CD14-positive monocyte (primary cell): ENCODE data around the gene PKD1L1. TPM values are rescaled to one million over a fixed set of nuclear protein-coding genes. Genes with fewer than 3 reads are reported as not detected.

Source experiments
- DNase-seq, 3 donors: peaks; one replicate each; pipeline ENCODE4 v3.0.0-alpha.2; 2011 to 2022
- H2AFZ ChIP-seq: 2 replicates; pipeline ENCODE4 v1.6.0; 2012; ENCODE audit warnings: mild to moderate bottlenecking, low read depth, low read length, inconsistent platforms; ENCODE audit not compliant: insufficient read depth, poor library complexity, severe bottlenecking
- H3K27ac ChIP-seq, 2 donors: 1 replicate in 1 of 2; 2 replicates in 1 of 2; pipeline ENCODE4 v1.5.1; 2012 to 2013; ENCODE audit warnings: low read length in 2 of 2, control low read depth in 1 of 2, inconsistent platforms in 1 of 2, low read depth in 1 of 2, mild to moderate bottlenecking in 1 of 2
- H3K27me3 ChIP-seq, 2 donors: one replicate each; pipeline versions ENCODE4 v1.6.0 to v1.6.1; 2011 to 2013; ENCODE audit warnings: low read length in 2 of 2; ENCODE audit not compliant: control insufficient read depth in 2 of 2, insufficient read depth in 2 of 2
- H3K36me3 ChIP-seq, 2 donors: replicated peaks in 1 of 2; 1 replicate in 1 of 2; 2 replicates in 1 of 2; pipeline versions ENCODE4 v1.5.1 to v1.6.1; 2012 to 2013; ENCODE audit warnings: low read length in 2 of 2, control low read depth in 1 of 2, inconsistent platforms in 1 of 2, mild to moderate bottlenecking in 1 of 2; ENCODE audit not compliant: insufficient read depth in 2 of 2, control insufficient read depth in 1 of 2
- H3K4me1 ChIP-seq, 2 donors: 1 replicate in 1 of 2; 2 replicates in 1 of 2; pipeline versions ENCODE4 v1.5.1 to v1.6.1; 2012 to 2013; ENCODE audit warnings: low read length in 2 of 2, control low read depth in 1 of 2, inconsistent platforms in 1 of 2, mild to moderate bottlenecking in 1 of 2, moderate library complexity in 1 of 2; ENCODE audit not compliant: insufficient read depth in 2 of 2, control insufficient read depth in 1 of 2
- H3K4me2 ChIP-seq: replicated peaks from 2 replicates; pipeline ENCODE3; 2012; ENCODE audit warnings: low read length, moderate library complexity, mild to moderate bottlenecking; ENCODE audit not compliant: poor library complexity, severe bottlenecking; ENCODE audit errors: extremely low read depth
- H3K4me3 ChIP-seq, 3 experiments: fragments of 200-600 bp in 1 of 3; sonication (generic) in 1 of 3; replicated peaks in 1 of 3; 1 replicate in 2 of 3; 2 replicates in 1 of 3; pipeline ENCODE4 v1.5.1; 2011 to 2013; ENCODE audit warnings: low read length in 3 of 3, mild to moderate bottlenecking in 3 of 3, control low read depth in 2 of 3, low read depth in 2 of 3, inconsistent platforms in 1 of 3, moderate library complexity in 1 of 3
- H3K79me2 ChIP-seq: 2 replicates; pipeline ENCODE4 v1.6.0; 2012; ENCODE audit warnings: mild to moderate bottlenecking, control low read depth, inconsistent platforms, low read length, moderate library complexity; ENCODE audit not compliant: insufficient read depth
- H3K9ac ChIP-seq: 2 replicates; pipeline ENCODE4 v1.6.0; 2017; ENCODE audit warnings: low read length, mild to moderate bottlenecking; ENCODE audit not compliant: insufficient read depth, poor library complexity, severe bottlenecking
- H3K9me3 ChIP-seq, 2 donors: replicated peaks in 1 of 2; 1 replicate in 1 of 2; 2 replicates in 1 of 2; pipeline versions ENCODE4 v1.5.1 to v1.6.1; 2012 to 2013; ENCODE audit warnings: low read length in 2 of 2, control low read depth in 1 of 2; ENCODE audit not compliant: control insufficient read depth in 1 of 2, insufficient read depth in 1 of 2
- H4K20me1 ChIP-seq: 2 replicates; pipeline ENCODE4 v1.6.0; 2012; ENCODE audit warnings: mild to moderate bottlenecking, low read length, control low read depth, moderate library complexity; ENCODE audit not compliant: insufficient read depth
- H3K27ac Mint-ChIP-seq, 7 donors: one replicate each; pipeline ENCODE4 v1.8.0; 2020; ENCODE audit warnings: mild to moderate bottlenecking in 7 of 7, mixed read lengths in 7 of 7, moderate library complexity in 6 of 7, inconsistent platforms in 2 of 7
- H3K27me3 Mint-ChIP-seq, 3 donors: one replicate each; pipeline ENCODE4 v1.8.0; 2021 to 2022; ENCODE audit warnings: low read depth in 3 of 3, mild to moderate bottlenecking in 3 of 3, mixed read lengths in 3 of 3, moderate library complexity in 3 of 3, inconsistent platforms in 1 of 3
- H3K36me3 Mint-ChIP-seq, 2 donors: one replicate each; pipeline ENCODE4 v1.8.0; 2020; ENCODE audit warnings: mixed read lengths in 2 of 2, inconsistent platforms in 1 of 2, mild to moderate bottlenecking in 1 of 2
- H3K4me1 Mint-ChIP-seq: one replicate; pipeline ENCODE4 v1.8.0; 2020; ENCODE audit warnings: mild to moderate bottlenecking, mixed read lengths
- H3K4me3 Mint-ChIP-seq, 2 donors: one replicate each; pipeline ENCODE4 v1.8.0; 2020; ENCODE audit warnings: mild to moderate bottlenecking in 2 of 2, mixed read lengths in 2 of 2, moderate library complexity in 1 of 2
- H3K9me3 Mint-ChIP-seq, 7 donors: one replicate each; pipeline ENCODE4 v1.8.0; 2020 to 2022; ENCODE audit warnings: mixed read lengths in 7 of 7, mild to moderate bottlenecking in 6 of 7, moderate library complexity in 6 of 7, inconsistent platforms in 2 of 7
- CTCF ChIP-seq: fragments of 200-600 bp; IDR thresholded peaks from one replicate; pipeline ENCODE4 v1.8.0; 2022; ENCODE audit warnings: antibody characterized with exemption, mild to moderate bottlenecking
- WGBS: methylation state at CpG from one replicate; pipeline ENCODE4 v1.1.5; 2013; ENCODE audit warnings: missing lambda C conversion rate; ENCODE audit not compliant: insufficient coverage; 5-methylcytosine and 5-hydroxymethylcytosine counted together
- intact Hi-C, 2 donors: fragments of 100-400 bp; cut with micrococcal nuclease; formaldehyde crosslinking; loops; one replicate each; pipeline versions ENCODE4 v1.15.0 to v1.15.1; 2023
- polyA plus RNA-seq, 3 donors: library from polyadenylated mRNA; depleted of rRNA in 1 of 3; unstranded in 2 of 3; stranded (reverse) in 1 of 3; fragments of 300-500 nt in 2 of 3; fragments of >200 nt in 1 of 3; fragmentation: Illumina TruSeq in 2 of 3; gene quantifications; 1 replicate in 2 of 3; 2 replicates in 1 of 3; pipeline ENCODE4 v1.2.3, GENCODE V29; 2012 to 2021

Gene PKD1L1
- polyA plus RNA-seq, 3 donors: 0.19 TPM; not detected in 2

- DNase-seq: no peak
- H3K4me2 ChIP-seq: no peak overlapping the region
- H3K9ac ChIP-seq: no peak overlapping the region
- H3K4me1 Mint-ChIP-seq: peaks cover 14% of the 10 kb centered on the region
- no peaks in the 10 kb centered on the region for H3K36me3 ChIP-seq
- no peak overlapping the region for H3K4me3 Mint-ChIP-seq
- H3K27ac ChIP-seq: no peak overlapping the region
- H3K4me1 ChIP-seq: peaks cover 5 to 8% of the 10 kb centered on the region in 2 donors
- no peaks in the 10 kb centered on the region for H4K20me1 ChIP-seq
- peaks cover 0 to 2% (median under 1%) of the 10 kb centered on the region in 3 donors for H3K27me3 Mint-ChIP-seq
- intact Hi-C loops: loop anchor here (2.0 to 10.0 kb wide), 4 partner anchors 377 to 553 kb away; no protein-coding TSS in a partner anchor
- H3K4me3 ChIP-seq: no peak overlapping the region
- TF ChIP-seq CTCF: peak; percentile 68
- no peaks in the 10 kb centered on the region for H3K9me3 ChIP-seq
- H3K27me3 ChIP-seq: no peaks in the 10 kb centered on the region
- H3K79me2 ChIP-seq: no peaks in the 10 kb centered on the region
- H3K9me3 Mint-ChIP-seq: no peaks in the 10 kb centered on the region
- no peak overlapping the region for H2AFZ ChIP-seq
- WGBS: no CpG with 5 or more reads among the region's 3 CpGs
- no peaks in the 10 kb centered on the region for H3K36me3 Mint-ChIP-seq
- no peak overlapping the region for H3K27ac Mint-ChIP-seq
Measured at GRCh38 chr7:47819607-47819920, 128.7 kb downstream of the PKD1L1 start.

DNA sequence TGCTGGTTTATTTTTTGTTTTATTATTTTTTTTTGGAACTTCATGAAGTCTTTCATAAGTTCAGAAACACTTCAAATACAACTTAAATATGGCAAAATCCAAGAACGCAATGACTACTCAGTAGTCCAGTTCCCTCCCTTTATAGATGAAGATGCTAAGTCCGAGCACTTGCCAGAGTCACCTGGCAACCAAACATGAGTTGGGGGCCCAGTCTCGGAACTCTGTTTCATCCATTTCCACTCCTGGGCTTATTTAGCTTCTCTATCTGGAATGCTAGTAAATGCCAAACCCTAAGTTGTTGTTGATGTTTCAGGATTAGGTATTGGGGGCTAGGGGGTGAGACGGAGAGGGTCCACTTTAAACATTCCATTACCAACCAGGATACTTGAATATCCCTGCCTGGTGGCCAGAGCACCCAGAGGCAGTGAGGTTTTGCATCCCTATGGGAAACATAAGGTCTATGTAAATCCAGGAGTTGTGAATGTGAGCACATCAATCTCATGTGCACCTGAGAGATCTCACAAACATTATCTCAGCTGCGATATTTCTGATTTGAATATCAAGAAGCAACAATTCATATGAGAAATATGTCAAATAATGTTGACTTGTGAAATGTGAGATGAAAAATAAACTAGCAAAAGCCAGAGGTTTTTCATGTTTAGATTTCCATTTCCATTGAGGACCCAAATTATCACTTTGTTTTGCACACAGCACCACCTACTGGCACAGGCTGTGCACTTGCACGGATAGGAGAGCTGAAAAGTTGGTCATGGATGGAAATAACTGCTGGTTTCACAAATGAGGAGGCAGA, 129.3 kb downstream of the PKD1L1 start:
- Histone ChIP-seq H3K36me3 (no peaks in the 10 kb centered on the region), H3K4me2 (no peak overlapping the region), H3K9me3 (no peaks in the 10 kb centered on the region), H3K79me2 (no peaks in the 10 kb centered on the region), H4K20me1 (no peaks in the 10 kb centered on the region), H2AFZ (no peak overlapping the region), H3K27me3 (no peaks in the 10 kb centered on the region), H3K4me3 (no peak overlapping the region), H3K9ac (no peak overlapping the region), H3K4me1 (peaks cover 11 to 13% of the 10 kb centered on the region in 2 donors), H3K27ac (no peak overlapping the region)
- peak; percentile 41 to 59 (median 50) for DNase-seq
- Mint-ChIP-seq H3K36me3 (no peaks in the 10 kb centered on the region), H3K4me3 (no peak overlapping the region), H3K4me1 (peaks cover 20% of the 10 kb centered on the region), H3K27ac (no peak overlapping the region), H3K27me3 (peaks cover 0 to 2% (median 2%) of the 10 kb centered on the region in 3 donors), H3K9me3 (no peaks in the 10 kb centered on the region)
- intact Hi-C loops: loop anchor here (2.0 to 10.0 kb wide), 4 partner anchors 377 to 552 kb away; no protein-coding TSS in a partner anchor
- WGBS: 94% methylated on average over 2 of the region's 6 CpGs
- peak; percentile 95 for TF ChIP-seq CTCF
